Esophagus squamous epithelium (tissue), 4 donors: ENCODE results near the gene VRK3.

Source experiments
- POLR2A ChIP-seq, 4 donors: fragments of 450-650 bp; IDR thresholded peaks; one replicate each; pipeline ENCODE4 v1.6.1; 2017; ENCODE audit warnings: antibody characterized with exemption in 4 of 4, mild to moderate bottlenecking in 4 of 4, moderate library complexity in 3 of 4
- TF ChIP-seq, protein P1 (sequence below), 6 experiments: fragments of 450-650 bp in 4 of 6; fragments of 200-600 bp in 2 of 6; sonication (generic) in 2 of 6; IDR thresholded peaks; one replicate each; pipeline ENCODE4 v1.5.1; 2016 to 2019; ENCODE audit warnings: antibody characterized with exemption in 6 of 6, mild to moderate bottlenecking in 4 of 6, moderate library complexity in 4 of 6

DNA sequence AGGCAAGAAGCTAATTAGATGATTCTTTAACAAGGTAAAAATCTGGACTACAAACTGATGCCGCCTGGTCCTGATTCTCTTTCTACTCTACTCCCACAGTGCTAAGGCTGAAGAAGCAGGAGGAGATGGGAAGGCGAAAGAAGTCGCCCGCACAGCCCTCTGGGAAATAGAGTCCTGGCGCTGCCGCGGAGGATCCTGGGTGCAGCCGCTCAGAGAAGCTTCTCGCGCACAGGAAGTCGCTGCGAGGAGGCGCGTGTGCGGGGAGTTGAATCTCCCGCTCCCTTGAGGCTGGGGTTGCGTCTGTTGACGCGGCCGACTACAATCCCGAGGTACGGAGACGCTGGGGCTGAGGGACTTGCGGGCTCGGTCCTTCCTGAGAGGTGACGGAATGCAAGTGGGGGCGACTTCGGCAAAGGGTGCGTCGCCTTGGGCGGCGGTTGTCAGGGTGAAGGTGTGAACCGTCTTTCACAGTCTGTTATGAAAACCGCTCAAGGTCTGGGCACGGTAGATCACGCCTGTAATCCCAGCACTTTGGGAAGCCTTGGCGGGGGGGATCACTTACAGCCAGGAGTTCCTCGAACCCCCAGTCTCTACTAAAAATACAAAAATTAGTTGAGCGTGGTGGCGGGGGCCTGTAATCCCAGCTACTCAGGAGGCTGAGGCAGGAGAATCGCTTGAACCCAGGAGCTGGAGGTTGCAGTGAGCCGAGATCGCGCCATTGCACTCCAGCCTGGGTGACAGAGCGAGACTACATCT lies 800 bp upstream of the VRK3 start, which contains the start of gene ZNF473:
- TF ChIP-seq, protein P1, sequence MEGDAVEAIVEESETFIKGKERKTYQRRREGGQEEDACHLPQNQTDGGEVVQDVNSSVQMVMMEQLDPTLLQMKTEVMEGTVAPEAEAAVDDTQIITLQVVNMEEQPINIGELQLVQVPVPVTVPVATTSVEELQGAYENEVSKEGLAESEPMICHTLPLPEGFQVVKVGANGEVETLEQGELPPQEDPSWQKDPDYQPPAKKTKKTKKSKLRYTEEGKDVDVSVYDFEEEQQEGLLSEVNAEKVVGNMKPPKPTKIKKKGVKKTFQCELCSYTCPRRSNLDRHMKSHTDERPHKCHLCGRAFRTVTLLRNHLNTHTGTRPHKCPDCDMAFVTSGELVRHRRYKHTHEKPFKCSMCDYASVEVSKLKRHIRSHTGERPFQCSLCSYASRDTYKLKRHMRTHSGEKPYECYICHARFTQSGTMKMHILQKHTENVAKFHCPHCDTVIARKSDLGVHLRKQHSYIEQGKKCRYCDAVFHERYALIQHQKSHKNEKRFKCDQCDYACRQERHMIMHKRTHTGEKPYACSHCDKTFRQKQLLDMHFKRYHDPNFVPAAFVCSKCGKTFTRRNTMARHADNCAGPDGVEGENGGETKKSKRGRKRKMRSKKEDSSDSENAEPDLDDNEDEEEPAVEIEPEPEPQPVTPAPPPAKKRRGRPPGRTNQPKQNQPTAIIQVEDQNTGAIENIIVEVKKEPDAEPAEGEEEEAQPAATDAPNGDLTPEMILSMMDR (IDR thresholded peaks at IDR 0.05), result peak in 1 of 6 experiments; percentile 3
- peak in 2 of 4 donors; percentile 41 to 51 for TF ChIP-seq POLR2A (IDR thresholded peaks at IDR 0.05)
